ENCODE measurements around the gene CERS5.

Gene CERS5

GRCh38 chr12:50207424-50207823 lies 40.3 kb upstream of the CERS5 start:
- TF ChIP-seq CTCF (IDR thresholded peaks at IDR 0.05; ENCODE audit: low read depth, low read length) = no peak
- no peak for DNase-seq (ENCODE audit: extremely low read depth, low read depth)

GRCh38 chr12:50205648-50206047 lies 38.5 kb upstream of the CERS5 start:
- DNase-seq (ENCODE audit: extremely low read depth, low read depth) = no peak
- TF ChIP-seq CTCF (IDR thresholded peaks at IDR 0.05; ENCODE audit: low read depth, low read length) = no peak

GRCh38 chr12:50203691-50204090 lies 36.5 kb upstream of the CERS5 start:
- DNase-seq (ENCODE audit: extremely low read depth, low read depth) = no peak
- no peak for TF ChIP-seq CTCF (IDR thresholded peaks at IDR 0.05; ENCODE audit: low read depth, low read length)

- no peak for DNase-seq (ENCODE audit: extremely low read depth, low read depth)
- no peak for TF ChIP-seq CTCF (IDR thresholded peaks at IDR 0.05; ENCODE audit: low read depth, low read length)
These were observed 34.9 kb upstream of the CERS5 start for GRCh38 chr12:50201987-50202521.

GRCh38 chr12:50200552-50201273 lies 33.5 kb upstream of the CERS5 start:
- DNase-seq (ENCODE audit: extremely low read depth, low read depth) = no peak
- TF ChIP-seq CTCF (IDR thresholded peaks at IDR 0.05; ENCODE audit: low read depth, low read length) = no peak

GRCh38 chr12:50198829-50199228 lies 31.7 kb upstream of the CERS5 start:
- no peak for TF ChIP-seq CTCF (IDR thresholded peaks at IDR 0.05; ENCODE audit: low read depth, low read length)
- DNase-seq (ENCODE audit: extremely low read depth, low read depth) = no peak

- DNase-seq (ENCODE audit: extremely low read depth, low read depth) = no peak
- TF ChIP-seq CTCF (IDR thresholded peaks at IDR 0.05; ENCODE audit: low read depth, low read length) = no peak
These were observed 30.1 kb upstream of the CERS5 start for GRCh38 chr12:50197297-50197727.
